KMS-11 (cell line): Measurements from ENCODE around the gene EFTUD2.

Experiments used
- H2AFZ ChIP-seq: fragments of 200-600 bp; sonication (generic); 2 replicates; pipeline ENCODE4 v1.6.1; 2016; ENCODE audit warnings: antibody characterized with exemption, mixed run types, low read depth
- H3K27ac ChIP-seq: fragments of 200-600 bp; sonication (generic); 2 replicates; pipeline ENCODE4 v1.6.1; 2016; ENCODE audit warnings: mild to moderate bottlenecking, mixed run types
- H3K27me3 ChIP-seq: fragments of 200-600 bp; sonication (generic); 2 replicates; pipeline ENCODE4 v1.6.1; 2017; ENCODE audit warnings: mild to moderate bottlenecking, low read depth, mixed run types, moderate library complexity; ENCODE audit not compliant: insufficient read depth
- H3K36me3 ChIP-seq: fragments of 200-600 bp; sonication (generic); 2 replicates; pipeline ENCODE4 v1.6.1; 2017; ENCODE audit warnings: mild to moderate bottlenecking, mixed run types; ENCODE audit not compliant: insufficient read depth
- H3K4me1 ChIP-seq: fragments of 200-600 bp; sonication (generic); 2 replicates; pipeline ENCODE4 v1.6.1; 2016; ENCODE audit warnings: mild to moderate bottlenecking, low read depth, mixed run types; ENCODE audit not compliant: poor library complexity, severe bottlenecking
- H3K4me2 ChIP-seq: fragments of 200-600 bp; sonication (generic); 2 replicates; pipeline ENCODE4 v1.7.0; 2016; ENCODE audit warnings: mild to moderate bottlenecking, mixed run types
- H3K4me3 ChIP-seq: fragments of 200-600 bp; sonication (generic); IDR thresholded peaks from 2 replicates; pipeline ENCODE4 v1.6.1; 2017; ENCODE audit warnings: low read depth, low read length, mixed read lengths; ENCODE audit not compliant: insufficient read depth
- H3K79me2 ChIP-seq: fragments of 200-600 bp; sonication (generic); 2 replicates; pipeline ENCODE4 v1.6.1; 2016; ENCODE audit warnings: low read depth, mixed run types; ENCODE audit not compliant: insufficient read depth
- H3K9ac ChIP-seq: fragments of 200-600 bp; sonication (generic); 2 replicates; pipeline ENCODE4 v1.6.1; 2016; ENCODE audit warnings: mild to moderate bottlenecking, mixed run types
- H4K20me1 ChIP-seq: fragments of 200-600 bp; sonication (generic); 2 replicates; pipeline ENCODE4 v1.6.1; 2016; ENCODE audit warnings: mild to moderate bottlenecking, mixed run types; ENCODE audit not compliant: insufficient read depth
- TF ChIP-seq, protein P1 (sequence below): fragments of 200-600 bp; sonication (generic); conservative IDR thresholded peaks from 2 replicates; pipeline ENCODE4 v1.6.1; 2017; ENCODE audit warnings: low read depth, mild to moderate bottlenecking, antibody characterized with exemption, low read length, moderate library complexity, mixed read lengths

The EFTUD2 gene

DNA sequence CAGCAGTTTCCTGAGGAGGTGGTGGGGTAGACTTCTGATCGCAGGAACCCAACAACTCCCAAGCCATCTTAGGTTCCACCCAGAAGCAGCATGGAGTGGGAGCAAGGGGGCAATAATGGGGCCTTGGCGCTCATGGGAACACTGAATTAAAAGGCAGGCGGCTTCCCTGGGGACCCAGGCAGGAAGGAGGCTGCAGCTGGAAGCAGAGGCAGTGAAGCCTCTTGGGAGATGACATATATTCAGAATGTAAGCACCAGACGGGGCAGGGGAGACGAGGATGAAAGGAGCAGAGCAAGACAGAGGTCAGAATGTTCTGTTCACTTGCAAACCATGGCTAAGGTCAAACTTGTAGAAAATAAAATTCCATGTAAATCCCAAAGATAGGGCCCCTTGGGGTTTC, 48.6 kb downstream of the EFTUD2 start:
- Histone ChIP-seq H3K4me1 (peaks cover 7% of the 10 kb centered on the region), H3K36me3 (peaks cover 3% of the 10 kb centered on the region; the same call in 1 of the 2 replicates), H3K4me3 (no peak overlapping the region), H3K79me2 (no peaks in the 10 kb centered on the region), H3K4me2 (no peak overlapping the region), H3K27ac (no peak overlapping the region), H3K27me3 (no peaks in the 10 kb centered on the region), H3K9ac (no peak overlapping the region), H2AFZ (no peak overlapping the region), H4K20me1 (no peaks in the 10 kb centered on the region)
- TF ChIP-seq, protein P1, sequence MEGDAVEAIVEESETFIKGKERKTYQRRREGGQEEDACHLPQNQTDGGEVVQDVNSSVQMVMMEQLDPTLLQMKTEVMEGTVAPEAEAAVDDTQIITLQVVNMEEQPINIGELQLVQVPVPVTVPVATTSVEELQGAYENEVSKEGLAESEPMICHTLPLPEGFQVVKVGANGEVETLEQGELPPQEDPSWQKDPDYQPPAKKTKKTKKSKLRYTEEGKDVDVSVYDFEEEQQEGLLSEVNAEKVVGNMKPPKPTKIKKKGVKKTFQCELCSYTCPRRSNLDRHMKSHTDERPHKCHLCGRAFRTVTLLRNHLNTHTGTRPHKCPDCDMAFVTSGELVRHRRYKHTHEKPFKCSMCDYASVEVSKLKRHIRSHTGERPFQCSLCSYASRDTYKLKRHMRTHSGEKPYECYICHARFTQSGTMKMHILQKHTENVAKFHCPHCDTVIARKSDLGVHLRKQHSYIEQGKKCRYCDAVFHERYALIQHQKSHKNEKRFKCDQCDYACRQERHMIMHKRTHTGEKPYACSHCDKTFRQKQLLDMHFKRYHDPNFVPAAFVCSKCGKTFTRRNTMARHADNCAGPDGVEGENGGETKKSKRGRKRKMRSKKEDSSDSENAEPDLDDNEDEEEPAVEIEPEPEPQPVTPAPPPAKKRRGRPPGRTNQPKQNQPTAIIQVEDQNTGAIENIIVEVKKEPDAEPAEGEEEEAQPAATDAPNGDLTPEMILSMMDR, result no peak

DNA sequence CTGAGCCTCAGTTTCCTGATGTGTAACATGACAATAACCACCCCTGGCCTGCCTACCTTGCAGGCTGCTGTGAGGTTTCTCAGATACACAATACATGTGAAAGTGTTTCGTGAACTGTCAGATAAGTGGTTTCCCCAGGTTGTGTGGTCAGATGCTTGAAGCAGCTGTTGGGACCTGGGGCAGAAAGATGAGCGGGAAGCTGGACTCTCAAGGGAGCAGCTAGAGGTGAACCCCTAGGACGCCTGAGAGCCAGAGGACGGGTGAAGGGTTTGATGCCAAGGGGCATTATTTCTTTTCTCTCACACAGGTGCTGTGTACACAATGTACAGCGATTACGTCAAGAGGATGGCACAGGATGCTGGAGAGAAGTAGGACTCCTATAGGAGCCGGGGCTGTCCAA, 49.2 kb downstream of the EFTUD2 start:
- Histone ChIP-seq H3K79me2 (no peaks in the 10 kb centered on the region), H3K27ac (no peak overlapping the region), H3K4me3 (no peak overlapping the region), H2AFZ (no peak overlapping the region), H3K36me3 (no peaks in the 10 kb centered on the region; the same call in 1 of the 2 replicates), H3K9ac (no peak overlapping the region), H4K20me1 (no peaks in the 10 kb centered on the region), H3K27me3 (no peaks in the 10 kb centered on the region), H3K4me2 (no peak overlapping the region), H3K4me1 (peaks cover 7% of the 10 kb centered on the region)
- TF ChIP-seq, protein P1, result no peak

DNA sequence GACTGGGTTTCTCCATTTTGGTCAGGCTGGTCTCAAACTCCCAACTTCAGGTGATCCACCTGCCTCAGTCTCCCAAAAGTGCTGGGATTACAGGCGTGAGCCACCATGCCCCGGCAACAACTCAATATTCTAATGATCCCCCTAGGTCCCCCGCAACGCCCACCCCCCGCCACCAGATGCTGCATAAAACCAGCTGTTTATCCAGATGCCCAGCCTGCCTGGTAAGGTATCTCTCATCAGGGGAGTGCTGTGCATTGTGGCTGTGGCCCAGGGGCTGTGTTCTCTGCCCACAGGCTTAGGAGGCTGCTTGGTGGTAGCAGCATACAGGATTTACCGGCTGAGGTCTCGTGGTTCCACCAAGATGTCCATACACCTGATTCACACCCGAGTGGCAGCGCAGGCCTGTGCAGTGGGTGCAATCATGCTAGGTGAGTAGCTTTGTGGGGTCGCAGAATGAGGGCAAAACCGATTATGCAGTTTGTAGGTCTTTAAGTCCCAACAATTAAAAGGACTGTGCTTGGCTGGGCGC, 50.2 kb downstream of the EFTUD2 start:
- Histone ChIP-seq H3K4me1 (peaks cover 7% of the 10 kb centered on the region), H3K27me3 (no peaks in the 10 kb centered on the region), H2AFZ (no peak overlapping the region), H3K27ac (no peak overlapping the region), H3K36me3 (no peaks in the 10 kb centered on the region; the same call in 1 of the 2 replicates), H3K9ac (no peak overlapping the region), H3K4me2 (no peak overlapping the region), H3K79me2 (no peaks in the 10 kb centered on the region), H3K4me3 (no peak overlapping the region), H4K20me1 (no peaks in the 10 kb centered on the region)
- TF ChIP-seq, protein P1, result no peak

DNA sequence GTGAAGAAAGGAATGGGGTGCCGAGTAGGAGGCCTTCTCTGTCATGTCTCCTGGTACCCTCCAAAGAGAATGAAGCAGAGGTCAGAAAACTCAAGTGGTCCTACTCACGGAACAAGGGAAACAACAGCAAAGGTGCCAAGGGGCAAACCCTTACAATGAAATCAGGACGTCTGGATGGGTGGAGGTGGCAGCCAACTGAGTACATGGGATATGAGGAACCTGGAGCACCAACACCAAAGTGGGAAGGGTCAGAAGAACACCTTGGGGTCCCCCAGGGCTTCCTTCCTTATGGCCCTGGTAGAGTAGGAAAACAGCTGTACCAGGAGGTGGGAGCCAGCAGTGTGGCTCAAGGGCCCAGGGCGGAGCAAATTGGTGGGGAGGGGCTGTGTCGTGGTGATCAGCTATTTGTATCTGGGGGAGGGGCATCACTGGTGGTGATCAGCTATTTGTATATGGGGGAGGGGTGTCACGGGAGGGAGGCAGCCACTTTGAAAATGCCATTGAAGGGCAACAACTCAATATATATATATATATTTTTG, 50.9 kb downstream of the EFTUD2 start:
- Histone ChIP-seq H3K4me3 (no peak overlapping the region), H3K4me2 (no peak overlapping the region), H4K20me1 (no peaks in the 10 kb centered on the region), H3K27me3 (no peaks in the 10 kb centered on the region), H3K79me2 (no peaks in the 10 kb centered on the region), H2AFZ (no peak overlapping the region), H3K36me3 (no peaks in the 10 kb centered on the region; the same call in 1 of the 2 replicates), H3K9ac (no peak overlapping the region), H3K27ac (no peak overlapping the region), H3K4me1 (peaks cover 7% of the 10 kb centered on the region)
- TF ChIP-seq, protein P1, result no peak
